Uterus (tissue), 4 donors: Measurements from ENCODE around the gene CDC42EP2. TPM values are rescaled to one million over a fixed set of nuclear protein-coding genes. Genes with fewer than 3 reads are reported as not detected.
A peak's percentile ranks its signal among the peaks of the same experiment; 100 is the strongest.

Experiments used
- DNase-seq, 2 donors: peaks; one replicate each; pipeline ENCODE4 v3.0.0-alpha.2; 2019 to 2020
- H3K27ac ChIP-seq, 2 donors: fragments of 200-600 bp; sonication (generic); 1 replicate in 1 of 2; 2 replicates in 1 of 2; pipeline ENCODE4 v1.5.1; 2016 to 2018
- H3K27me3 ChIP-seq, 2 donors: fragments of 200-600 bp; sonication (generic); one replicate each; pipeline ENCODE4 v1.5.1; 2018 to 2019; ENCODE audit warnings: control low read depth in 1 of 2
- H3K36me3 ChIP-seq, 2 donors: fragments of 200-600 bp; sonication (generic); one replicate each; pipeline ENCODE4 v1.5.1; 2019; ENCODE audit warnings: control low read depth in 1 of 2
- H3K4me1 ChIP-seq, 2 donors: fragments of 200-600 bp; sonication (generic); one replicate each; pipeline ENCODE4 v1.5.1; 2018 to 2019; ENCODE audit warnings: control low read depth in 1 of 2
- H3K4me3 ChIP-seq, 2 donors: fragments of 200-600 bp; sonication (generic); 1 replicate in 1 of 2; 2 replicates in 1 of 2; pipeline ENCODE4 v1.5.1; 2018 to 2019; ENCODE audit warnings: mild to moderate bottlenecking in 1 of 2
- H3K9me3 ChIP-seq, 2 donors: fragments of 200-600 bp; sonication (generic); one replicate each; pipeline ENCODE4 v1.5.1; 2019; ENCODE audit warnings: control low read depth in 1 of 2
- POLR2A ChIP-seq, 2 donors: fragments of 450-650 bp; IDR thresholded peaks; one replicate each; pipeline ENCODE4 v1.6.1; 2016; ENCODE audit warnings: antibody characterized with exemption in 2 of 2, mild to moderate bottlenecking in 1 of 2, moderate library complexity in 1 of 2
- intact Hi-C: fragments of 100-400 bp; cut with DNase I; formaldehyde crosslinking; loops from one replicate; pipeline ENCODE4 v1.15.1; 2023; ENCODE audit warnings: low total_unique reads
- total RNA-seq, 4 donors: library from RNA; depleted of rRNA in 3 of 4; stranded (reverse); fragments of >200 nt in 3 of 4; gene quantifications; one replicate each; pipeline versions ENCODE4 v1.1.0 to v1.2.4, GENCODE V29; 2014 to 2023
- TF ChIP-seq, protein P1 (sequence below), 4 experiments: fragments of 200-600 bp in 2 of 4; fragments of 450-650 bp in 2 of 4; sonication (generic) in 2 of 4; IDR thresholded peaks; one replicate each; pipeline ENCODE4 v1.5.1; 2016 to 2019; ENCODE audit warnings: antibody characterized with exemption in 4 of 4, mild to moderate bottlenecking in 2 of 4, moderate library complexity in 1 of 4
- donor health status: DM: yes; HTN: yes; CAD: no.

The CDC42EP2 gene
- total RNA-seq, 4 donors from 2014 or later: 9.7 to 65.3 (median 33.2) TPM

DNA sequence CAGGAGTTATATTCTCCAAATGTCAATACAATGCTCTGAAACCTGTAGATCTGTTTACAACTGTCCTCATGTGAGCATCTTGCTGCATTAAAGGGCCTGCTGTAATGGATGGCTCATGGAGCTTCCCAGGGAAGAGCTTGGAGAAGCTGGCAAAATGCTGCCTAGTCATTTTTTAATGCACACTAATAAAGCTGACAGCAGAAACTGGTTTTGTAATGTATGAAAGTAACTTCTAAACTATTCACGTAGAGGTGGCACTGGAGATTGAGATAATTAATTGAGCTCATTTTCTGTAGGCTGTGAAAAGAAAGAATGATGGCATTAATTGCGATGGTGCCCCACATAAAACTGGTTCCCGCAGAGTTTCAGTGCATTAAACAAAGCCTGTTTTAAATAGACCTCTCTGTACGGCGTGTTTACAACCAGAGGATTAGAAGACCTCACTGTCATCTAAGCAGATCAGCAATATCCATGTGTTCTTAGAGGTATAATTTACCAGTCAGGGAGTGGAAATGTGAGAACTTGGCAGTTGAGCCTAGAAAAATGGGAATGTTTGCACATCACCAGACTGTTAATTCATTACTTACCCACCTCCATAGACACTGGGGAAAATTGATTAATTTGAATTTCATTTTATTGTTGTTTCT lies 36.9 kb upstream of the CDC42EP2 start:
- peak overlapping the region; percentile 64 to 73 for H3K27ac ChIP-seq

DNA sequence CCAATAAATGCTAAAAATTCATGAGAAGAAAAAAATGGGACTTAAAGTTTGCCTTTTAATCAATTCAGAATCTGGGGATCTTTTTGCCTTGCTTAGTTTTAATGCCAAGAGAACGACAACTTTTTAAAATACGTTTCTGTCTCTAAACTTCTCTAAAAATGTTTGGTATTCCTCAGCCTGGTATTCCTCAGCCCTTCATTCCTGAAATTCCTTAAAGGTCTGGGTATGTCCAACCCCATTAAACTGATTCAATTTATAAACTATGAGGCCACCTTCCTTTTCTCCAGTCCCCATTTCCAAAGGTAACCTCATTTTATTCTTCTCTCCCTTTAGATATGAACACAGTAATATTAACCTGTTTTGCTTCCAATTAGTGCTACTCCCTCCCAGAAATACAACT lies 36.3 kb upstream of the CDC42EP2 start:
- Histone ChIP-seq H3K4me1 (peaks cover 0 to 16% of the 10 kb centered on the region in 2 donors), H3K27me3 (no peaks in the 10 kb centered on the region), H3K36me3 (no peaks in the 10 kb centered on the region), H3K27ac (peak overlapping the region; percentile 64 to 73), H3K4me3 (no peak overlapping the region), H3K9me3 (no peaks in the 10 kb centered on the region)
- intact Hi-C loops: no loop called here
- DNase-seq: no peak
- TF ChIP-seq, protein P1, sequence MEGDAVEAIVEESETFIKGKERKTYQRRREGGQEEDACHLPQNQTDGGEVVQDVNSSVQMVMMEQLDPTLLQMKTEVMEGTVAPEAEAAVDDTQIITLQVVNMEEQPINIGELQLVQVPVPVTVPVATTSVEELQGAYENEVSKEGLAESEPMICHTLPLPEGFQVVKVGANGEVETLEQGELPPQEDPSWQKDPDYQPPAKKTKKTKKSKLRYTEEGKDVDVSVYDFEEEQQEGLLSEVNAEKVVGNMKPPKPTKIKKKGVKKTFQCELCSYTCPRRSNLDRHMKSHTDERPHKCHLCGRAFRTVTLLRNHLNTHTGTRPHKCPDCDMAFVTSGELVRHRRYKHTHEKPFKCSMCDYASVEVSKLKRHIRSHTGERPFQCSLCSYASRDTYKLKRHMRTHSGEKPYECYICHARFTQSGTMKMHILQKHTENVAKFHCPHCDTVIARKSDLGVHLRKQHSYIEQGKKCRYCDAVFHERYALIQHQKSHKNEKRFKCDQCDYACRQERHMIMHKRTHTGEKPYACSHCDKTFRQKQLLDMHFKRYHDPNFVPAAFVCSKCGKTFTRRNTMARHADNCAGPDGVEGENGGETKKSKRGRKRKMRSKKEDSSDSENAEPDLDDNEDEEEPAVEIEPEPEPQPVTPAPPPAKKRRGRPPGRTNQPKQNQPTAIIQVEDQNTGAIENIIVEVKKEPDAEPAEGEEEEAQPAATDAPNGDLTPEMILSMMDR (IDR thresholded peaks at IDR 0.05): no peak
- TF ChIP-seq POLR2A (IDR thresholded peaks at IDR 0.05): no peak

More for the DNA sequence above, 36.9 kb upstream of the CDC42EP2 start:
- peaks cover 0 to 16% of the 10 kb centered on the region in 2 donors for H3K4me1 ChIP-seq
- H3K9me3 ChIP-seq: no peaks in the 10 kb centered on the region
- TF ChIP-seq POLR2A (IDR thresholded peaks at IDR 0.05): no peak
- TF ChIP-seq, protein P1 (IDR thresholded peaks at IDR 0.05): no peak
- H3K27me3 ChIP-seq: no peaks in the 10 kb centered on the region
- intact Hi-C loops: no loop called here
- no peaks in the 10 kb centered on the region for H3K36me3 ChIP-seq
- H3K4me3 ChIP-seq: no peak overlapping the region
- no peak for DNase-seq

DNA sequence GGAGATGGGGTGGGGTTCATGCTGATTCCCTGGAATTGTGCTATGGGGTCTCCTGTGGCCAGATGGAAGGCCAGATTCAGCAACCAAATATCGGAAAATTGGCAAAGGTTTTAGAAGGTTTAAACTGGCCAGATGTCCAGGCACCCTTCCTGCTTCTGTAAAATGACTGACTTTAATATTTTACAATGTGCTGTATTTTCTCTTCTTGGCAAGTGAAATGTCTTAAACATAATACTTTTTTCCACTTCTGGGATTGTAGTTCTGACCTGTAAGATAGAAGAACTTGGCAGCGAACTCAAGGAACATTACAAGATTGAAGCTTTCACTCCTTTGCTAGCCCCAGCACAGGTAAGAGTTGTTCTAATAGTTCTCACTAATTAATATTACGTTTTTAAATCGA lies 35.4 kb upstream of the CDC42EP2 start:
- no peak for DNase-seq
- no peak overlapping the region for H3K4me3 ChIP-seq
- intact Hi-C loops: no loop called here
- peaks cover 0 to 16% of the 10 kb centered on the region in 2 donors for H3K4me1 ChIP-seq
- peak overlapping the region; percentile 64 to 73 for H3K27ac ChIP-seq
- no peak for TF ChIP-seq POLR2A (IDR thresholded peaks at IDR 0.05)
- TF ChIP-seq, protein P1 (IDR thresholded peaks at IDR 0.05): no peak
- no peaks in the 10 kb centered on the region for H3K27me3 ChIP-seq
- H3K36me3 ChIP-seq: no peaks in the 10 kb centered on the region
- no peaks in the 10 kb centered on the region for H3K9me3 ChIP-seq

DNA sequence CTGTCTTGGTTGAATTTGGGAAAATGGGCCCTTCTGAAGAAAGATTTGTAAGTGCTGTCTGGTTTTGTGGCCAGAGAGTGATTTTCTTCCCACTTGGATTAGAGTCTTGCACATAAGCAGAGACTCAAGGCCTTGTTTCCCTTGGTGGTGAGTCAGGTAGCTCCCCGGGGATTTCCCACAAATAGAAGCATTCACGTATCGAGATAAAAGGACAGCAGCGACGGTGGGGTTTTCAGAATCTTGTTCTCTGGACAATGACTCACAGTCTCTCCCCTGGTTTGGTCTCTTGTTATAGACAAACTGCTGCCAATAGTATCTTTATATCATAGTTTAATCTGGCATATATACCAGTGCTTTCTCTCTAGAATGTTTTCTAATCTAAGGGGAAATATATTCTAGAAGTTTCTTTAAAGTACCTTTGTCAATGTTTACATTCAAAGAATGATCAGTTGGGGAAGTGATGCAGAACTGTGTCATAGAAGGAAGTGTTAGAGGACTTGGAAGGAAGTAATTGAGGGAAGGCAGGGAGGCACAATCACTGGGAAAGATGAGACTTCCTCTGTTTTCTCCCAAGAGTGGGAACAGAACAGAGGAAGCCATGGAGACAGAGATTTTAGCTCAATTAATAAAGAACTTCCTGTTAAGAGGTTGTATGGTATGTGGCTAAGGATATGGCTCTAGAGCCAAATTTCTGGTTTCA lies 34.8 kb upstream of the CDC42EP2 start:
- H3K27me3 ChIP-seq: no peaks in the 10 kb centered on the region
- H3K36me3 ChIP-seq: no peaks in the 10 kb centered on the region
- TF ChIP-seq POLR2A (IDR thresholded peaks at IDR 0.05): no peak
- TF ChIP-seq, protein P1 (IDR thresholded peaks at IDR 0.05): no peak
- H3K4me1 ChIP-seq: peaks cover 0 to 13% of the 10 kb centered on the region in 2 donors
- peak; percentile 62 to 69 for DNase-seq
- no peak overlapping the region for H3K4me3 ChIP-seq
- no peaks in the 10 kb centered on the region for H3K9me3 ChIP-seq
- intact Hi-C loops: no loop called here
- peak overlapping the region; percentile 64 to 73 for H3K27ac ChIP-seq

DNA sequence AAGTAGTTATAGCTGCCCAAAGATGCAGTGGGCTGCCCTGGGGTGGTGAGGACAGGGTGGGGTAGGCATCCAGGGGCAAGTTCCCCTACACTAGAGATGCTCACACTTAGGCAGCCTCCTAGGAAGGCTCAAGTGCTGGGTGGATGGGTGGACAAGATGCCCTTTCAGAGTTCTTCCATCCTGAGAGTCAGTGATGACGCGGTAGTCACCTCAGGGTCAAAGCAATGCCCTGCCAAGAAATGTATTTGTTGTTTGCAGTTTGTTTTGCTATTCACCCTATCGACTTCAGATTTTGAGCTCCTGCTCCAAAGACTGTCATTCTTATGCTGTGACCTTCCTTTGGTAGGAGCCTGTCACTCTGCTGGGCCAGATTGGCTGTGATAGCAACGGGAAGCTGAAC lies 34.0 kb upstream of the CDC42EP2 start:
- no peak for TF ChIP-seq POLR2A (IDR thresholded peaks at IDR 0.05)
- TF ChIP-seq, protein P1 (IDR thresholded peaks at IDR 0.05): no peak
- H3K9me3 ChIP-seq: no peaks in the 10 kb centered on the region
- no peaks in the 10 kb centered on the region for H3K36me3 ChIP-seq
- peaks cover 0 to 13% of the 10 kb centered on the region in 2 donors for H3K4me1 ChIP-seq
- no peak for DNase-seq
- H3K27me3 ChIP-seq: no peaks in the 10 kb centered on the region
- intact Hi-C loops: no loop called here
- peak overlapping the region; percentile 64 to 73 for H3K27ac ChIP-seq
- H3K4me3 ChIP-seq: no peak overlapping the region
